HT1080 (cell line): ENCODE results near the gene TCEA3. TPM values are rescaled to one million over a fixed set of nuclear protein-coding genes. Genes with fewer than 3 reads are reported as not detected.

Experiments
- DNase-seq: peaks from one replicate; pipeline ENCODE4 v3.0.0-alpha.2; 2015; ENCODE audit warnings: low read depth
- total RNA-seq: library from RNA; depleted of rRNA; stranded (reverse); fragments of >200 nt; shearing (Covaris generic); gene quantifications from 2 replicates; pipeline ENCODE4 v1.2.3, GENCODE V29; 2014

The TCEA3 gene
- total RNA-seq, 1 experiment from 2014 or later: 1.2 TPM

DNA sequence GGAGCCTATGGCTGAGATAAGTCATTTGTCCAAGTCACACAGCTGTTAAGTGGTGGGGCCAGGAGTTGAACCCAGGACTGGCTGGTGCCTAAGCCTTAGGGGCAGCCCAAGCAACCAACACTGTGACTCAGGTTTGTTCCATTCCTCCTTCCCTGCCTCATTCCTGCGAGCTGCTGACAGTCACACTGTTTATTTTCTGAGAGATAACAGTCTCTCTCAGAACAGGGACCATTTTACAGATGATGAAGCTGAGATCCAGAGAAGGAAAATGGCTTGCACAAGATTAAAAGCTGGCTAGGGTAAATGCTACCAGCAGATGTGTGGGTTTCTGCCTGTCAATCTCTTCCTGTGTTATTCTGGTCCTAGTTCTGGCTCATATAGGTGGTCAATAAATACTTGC is 24.3 kb upstream of the TCEA3 start:
- no peak for DNase-seq

DNA sequence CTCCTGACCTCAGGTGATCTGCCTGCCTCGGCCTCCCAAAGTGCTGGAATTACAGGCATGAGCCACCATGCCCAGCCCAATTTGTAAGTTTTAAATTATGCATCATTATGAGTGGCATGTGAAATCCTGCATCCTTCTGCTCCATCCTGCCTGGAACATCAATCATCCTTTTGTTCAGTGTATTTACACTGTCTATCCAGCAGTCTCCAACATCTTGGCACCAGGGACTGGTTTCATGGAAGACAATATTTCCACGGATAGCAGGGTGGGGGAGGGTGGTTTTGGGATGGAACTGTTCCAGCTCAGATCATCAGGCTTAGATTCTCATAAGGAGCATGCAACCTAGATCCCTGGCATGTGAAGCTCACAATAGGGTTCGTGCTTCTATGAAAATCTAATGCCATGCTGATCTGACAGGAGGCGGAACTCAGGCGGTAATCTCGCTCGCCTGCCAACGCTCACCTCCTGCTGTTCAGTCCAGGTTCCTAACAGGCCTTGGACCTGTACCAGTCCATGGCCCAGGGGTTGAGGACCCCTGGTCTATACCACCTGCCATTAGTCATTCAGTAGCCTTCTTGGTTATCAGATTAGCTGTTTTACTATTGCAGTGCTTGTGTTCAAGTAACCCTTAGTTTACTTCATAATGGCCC is 22.2 kb upstream of the TCEA3 start:
- no peak for DNase-seq

DNA sequence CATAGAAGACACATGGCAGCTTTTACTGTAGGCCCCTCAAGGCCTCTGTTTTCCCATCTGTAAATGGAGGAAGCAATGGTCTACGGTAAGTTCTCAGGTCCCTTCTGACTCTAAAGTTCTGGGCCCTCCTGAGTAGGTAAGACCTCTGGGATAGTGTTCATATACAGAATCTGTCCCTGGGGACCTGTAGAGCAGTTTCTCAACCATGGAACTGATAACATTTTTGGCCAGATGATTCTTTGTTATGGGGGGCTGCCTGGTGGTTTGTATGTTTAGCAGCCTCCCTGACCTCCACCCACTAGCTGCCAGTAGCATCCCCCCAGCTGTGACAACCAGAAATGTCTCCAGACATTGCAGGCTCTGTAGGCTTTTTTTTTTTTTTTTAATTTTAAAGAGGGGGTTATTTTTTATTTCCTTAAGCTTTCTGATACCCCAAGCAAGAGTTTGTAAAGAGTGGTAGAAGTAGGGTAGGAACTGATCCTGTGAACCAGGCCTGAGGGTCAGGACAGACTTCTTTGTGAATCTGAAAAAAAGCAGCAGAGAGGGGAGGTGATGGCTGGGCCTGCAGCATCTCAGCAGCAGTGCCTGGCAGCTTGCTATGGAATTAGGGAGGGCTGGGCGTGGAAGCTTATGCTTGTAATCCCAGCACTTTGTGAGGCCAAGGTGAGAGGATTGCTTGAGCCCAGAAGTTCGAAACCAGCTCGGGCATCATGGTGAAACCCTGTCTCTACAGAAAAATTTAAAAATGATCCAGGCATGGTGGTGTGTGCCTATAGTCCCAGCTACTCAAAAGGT is 20.2 kb upstream of the TCEA3 start:
- no peak for DNase-seq

DNA sequence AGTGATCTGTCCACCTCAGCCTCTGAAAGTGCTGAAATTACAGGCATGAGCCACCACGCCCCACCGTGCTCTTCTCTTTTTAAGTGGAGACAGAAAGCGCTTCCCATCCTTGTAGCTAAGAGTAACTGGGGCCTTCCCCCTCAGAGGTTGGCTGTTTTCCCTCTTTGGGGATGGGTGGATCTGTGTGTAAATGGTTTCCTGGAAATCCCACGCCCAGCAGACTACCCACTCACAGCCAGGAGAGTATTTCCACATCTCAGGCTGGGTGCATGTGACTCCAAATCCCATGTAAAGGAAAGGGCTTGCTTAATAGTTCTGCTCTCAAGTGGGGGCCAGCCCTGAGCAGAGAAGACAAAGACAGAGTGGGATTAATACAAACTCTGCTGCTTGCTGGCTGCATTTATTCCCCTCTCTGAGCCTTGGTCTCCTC is 19.6 kb upstream of the TCEA3 start:
- DNase-seq: no peak

DNA sequence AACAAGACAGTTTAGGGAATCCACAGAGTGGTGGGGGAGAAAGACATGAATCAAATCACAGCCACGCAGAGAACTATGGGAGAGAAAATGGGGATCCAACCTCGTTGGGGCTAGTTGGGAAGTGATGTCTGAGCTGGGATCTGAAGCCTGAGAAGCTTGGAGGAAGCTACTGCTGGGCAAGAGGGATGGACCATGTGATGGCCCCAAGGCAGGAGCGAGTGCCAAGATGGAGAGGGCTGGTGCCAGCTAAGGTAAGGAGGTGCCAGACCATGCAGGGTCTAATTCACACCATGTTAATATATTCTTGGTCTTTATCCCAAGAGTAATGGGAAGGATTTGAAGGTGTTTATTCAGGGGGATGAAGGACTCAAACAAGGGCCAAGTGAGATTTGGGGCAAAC is 18.2 kb upstream of the TCEA3 start:
- DNase-seq: no peak

DNA sequence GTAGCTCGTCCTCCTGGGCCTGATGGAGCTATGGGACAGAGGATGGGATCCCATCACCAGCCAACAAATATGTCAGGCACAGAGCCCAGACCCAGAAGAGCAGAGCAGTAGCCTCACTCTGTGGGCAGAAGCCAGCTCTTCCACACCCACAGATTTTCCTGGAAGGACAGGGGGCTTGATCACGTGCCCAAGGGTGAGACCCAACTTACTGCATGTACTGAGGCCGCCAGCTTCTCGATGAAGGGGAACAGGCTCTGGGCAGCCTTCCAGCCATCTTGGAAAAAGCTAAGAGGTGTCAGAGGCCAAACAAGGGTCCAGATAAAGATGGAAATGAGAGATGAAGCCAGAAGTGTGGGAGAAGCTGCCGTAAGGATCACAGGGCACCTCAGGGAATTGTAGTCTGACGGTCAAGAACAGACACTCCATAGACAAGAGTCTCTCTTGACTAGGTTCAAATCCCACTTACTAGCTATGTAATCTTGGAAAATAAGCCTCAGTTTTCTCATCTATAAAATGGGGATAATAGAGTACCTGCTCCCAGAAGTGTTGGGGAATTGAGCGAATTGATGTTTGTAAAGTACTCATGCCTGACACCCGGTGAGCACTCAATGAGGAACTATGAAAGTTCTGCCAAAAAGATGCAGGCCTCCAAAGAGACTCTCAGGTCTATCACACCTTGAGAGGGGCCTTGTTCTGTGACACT is 17.0 kb upstream of the TCEA3 start:
- DNase-seq: no peak

DNA sequence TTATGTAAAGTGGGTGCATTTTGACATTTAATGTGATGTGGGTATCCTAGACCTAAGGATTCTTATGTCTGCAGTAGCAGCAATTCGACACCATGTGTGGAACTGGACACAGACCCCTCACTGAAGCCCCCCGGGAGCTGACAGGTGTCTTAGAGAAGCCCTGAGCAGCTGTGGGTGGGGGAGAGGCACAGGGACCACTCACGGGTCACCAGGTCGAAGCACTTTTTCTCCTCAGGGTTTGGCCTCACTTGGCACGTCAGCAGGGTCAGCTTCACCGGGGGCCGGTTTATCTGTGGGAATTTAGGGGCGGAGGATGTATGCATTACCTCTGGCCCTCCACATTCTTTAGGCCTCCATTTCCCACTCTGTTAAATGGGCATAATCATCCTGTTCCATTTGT is 14.0 kb upstream of the TCEA3 start:
- DNase-seq: no peak

DNA sequence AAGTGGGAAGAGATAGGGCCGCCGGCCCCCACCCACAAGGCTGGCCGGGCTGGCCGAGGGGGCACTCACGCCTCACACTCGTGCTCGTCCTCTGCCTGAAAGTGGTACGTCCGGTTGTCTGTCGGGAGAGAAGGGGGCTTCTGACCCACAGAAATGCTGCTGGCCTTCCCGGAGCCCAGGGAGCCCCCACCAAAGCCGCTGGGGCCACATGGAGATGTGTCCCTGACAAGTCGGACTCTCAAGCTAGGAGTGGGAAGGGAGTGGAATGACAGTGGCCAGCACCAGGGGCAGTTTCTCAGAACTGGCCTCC is 12.8 kb upstream of the TCEA3 start:
- DNase-seq: no peak

DNA sequence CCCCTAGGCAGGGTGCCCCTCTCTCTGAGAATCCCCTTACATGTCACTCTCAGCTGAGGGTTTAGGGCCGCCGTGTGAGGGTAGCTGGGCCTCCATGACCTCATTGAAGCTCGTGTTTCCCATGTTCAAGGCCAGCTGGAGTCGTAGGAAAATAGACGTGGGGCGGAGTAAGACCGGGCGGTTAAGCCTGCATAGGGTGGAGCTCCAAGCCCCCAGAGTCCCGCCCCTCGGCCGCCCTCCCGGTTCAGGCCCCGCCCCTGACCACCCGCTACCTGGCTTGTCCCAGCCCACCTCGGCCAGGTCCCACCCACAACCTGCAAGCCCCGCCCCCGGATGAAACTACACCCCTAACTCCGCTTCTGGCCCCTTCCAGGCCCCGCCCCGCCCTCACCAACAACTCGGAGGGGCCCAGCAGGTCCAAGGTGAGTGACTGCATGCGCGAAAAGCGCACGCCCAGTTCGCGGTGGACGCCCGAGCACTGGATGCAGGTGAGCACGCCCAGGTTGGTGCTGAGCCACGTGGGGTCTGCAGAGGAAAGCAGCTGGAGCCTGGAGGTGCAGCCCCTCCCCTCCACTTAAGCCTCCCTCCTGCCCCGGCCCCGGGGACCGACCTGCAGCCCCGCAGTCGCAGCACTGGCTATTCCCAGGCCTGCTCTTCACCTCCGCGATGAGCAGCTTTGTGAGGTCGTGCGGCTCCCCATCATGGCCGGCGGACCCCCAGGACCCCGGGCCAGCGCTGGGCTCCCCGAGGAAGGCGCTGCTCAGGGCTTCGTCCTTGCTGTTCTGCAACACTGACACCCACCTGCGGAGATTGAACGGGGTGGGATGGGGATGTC is 12.2 kb upstream of the TCEA3 start:
- DNase-seq: no peak

DNA sequence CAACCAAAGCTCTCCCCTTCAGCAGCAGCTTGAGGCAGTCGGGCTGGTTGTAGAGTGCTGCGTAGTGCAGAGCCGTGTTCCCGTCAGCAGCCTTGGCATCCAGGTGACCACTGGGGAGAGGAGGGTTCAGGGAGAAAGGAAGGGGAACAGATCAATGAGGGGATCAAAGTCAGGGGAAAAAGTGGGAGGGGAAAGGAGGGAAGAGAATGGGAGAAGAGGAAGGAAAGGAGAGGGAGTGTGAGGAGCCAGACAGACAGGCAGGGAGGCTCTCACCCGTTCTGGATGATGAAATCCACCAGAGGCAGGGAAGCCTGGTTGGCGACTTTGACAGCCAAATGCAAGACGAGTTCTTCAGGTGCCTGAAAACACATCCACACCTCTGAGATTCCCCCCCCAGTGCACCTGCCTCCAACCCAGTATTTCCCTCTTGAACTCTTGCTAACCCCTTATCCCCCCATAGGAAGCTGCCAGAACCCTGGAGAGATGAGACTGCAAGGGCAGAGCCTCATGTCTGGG is 9.8 kb upstream of the TCEA3 start:
- no peak for DNase-seq

DNA sequence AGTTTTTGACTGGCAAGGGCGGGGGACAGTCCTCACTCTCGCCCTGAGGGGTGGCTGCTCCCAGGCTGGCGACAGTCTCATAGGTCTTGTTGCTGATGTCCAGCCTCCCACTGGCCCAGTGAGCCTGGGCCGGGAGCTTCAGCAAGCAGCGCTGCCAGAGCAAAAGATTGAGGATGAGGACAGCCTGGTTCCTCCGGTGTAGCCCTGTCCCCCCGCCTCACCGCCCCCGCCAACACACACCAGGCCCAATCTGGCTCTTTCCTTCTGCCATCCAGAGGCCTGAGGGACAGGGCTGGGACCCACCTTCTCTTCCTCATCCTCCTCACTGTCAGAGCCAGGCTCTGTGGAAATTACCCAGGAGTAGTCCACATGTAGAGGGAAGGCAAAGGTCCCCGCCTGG is 8.6 kb upstream of the TCEA3 start:
- DNase-seq: no peak

DNA sequence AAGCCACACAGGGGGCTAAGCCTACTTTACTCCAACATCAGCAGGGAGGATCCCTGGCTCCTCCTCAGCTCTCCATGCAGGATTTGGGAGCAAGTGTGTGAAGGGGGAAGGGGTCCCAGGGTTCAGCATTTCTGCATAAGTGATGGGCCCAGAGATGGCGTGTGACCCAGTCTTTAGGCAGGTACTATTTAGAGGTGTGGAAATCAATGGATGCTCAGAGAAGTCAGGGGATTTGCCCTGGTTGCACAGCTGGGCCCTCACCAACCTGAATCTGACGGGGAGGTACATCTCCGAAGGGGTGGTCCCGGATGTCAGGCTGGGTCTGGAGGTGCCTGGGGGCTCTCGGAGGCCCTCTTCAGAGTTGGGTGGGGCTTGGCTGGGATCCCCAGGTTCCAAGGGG is 6.9 kb upstream of the TCEA3 start:
- no peak for DNase-seq

DNA sequence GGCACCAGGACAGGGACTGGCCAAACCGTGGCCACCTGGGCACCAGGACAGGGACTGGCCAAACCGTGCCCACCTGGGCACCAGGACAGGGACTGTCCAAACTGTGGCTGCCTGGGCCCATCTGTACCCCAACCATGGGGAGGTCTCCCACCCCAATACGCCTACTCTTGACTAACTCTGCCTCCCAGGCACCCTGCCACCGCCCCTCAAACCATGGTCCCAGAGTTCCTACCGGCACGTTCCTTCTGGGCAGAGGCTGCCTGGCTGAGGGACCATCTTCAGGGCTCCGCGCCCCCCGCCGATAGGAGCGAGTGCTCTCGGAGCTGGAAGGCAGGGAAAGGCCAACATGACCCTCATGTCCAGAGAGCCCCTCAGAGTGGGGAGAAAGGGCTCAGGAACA is 6.3 kb upstream of the TCEA3 start:
- DNase-seq: no peak

DNA sequence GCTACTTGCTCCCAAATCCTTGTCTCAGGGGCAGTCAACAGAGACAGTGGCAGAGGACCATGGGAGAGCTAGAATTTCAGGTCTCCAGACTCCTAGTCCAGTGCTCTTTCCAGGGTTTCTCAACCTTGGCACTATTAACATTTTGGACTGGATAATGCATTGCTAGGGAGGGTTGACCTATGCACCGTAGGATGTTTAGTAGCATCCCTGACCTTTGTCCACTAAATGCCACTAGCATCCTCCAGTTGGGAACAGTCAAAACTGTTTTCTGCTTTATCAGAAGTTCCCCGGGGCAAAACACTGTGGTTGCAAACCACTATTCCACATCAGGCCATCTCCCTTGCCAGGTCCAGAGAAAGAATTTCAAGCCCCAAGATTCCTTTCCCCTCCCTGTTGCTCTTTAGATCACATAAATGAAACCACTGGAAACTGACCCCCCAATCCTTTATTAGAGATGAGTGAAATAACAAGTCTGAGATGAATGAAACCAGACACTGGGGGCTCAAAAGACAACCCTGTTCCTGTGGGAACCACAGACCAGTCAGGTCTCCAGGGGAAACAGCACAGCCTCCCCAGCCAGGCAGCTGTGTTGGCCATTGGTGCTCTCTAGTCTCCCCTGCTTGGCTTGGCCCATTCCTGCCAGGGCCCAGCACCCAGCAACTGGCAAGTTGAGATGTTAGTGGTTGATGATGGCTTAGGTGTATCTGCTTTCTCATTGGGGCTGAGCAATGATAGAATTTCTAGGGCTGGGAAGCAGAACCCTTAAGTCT is 3.8 kb upstream of the TCEA3 start:
- no peak for DNase-seq

DNA sequence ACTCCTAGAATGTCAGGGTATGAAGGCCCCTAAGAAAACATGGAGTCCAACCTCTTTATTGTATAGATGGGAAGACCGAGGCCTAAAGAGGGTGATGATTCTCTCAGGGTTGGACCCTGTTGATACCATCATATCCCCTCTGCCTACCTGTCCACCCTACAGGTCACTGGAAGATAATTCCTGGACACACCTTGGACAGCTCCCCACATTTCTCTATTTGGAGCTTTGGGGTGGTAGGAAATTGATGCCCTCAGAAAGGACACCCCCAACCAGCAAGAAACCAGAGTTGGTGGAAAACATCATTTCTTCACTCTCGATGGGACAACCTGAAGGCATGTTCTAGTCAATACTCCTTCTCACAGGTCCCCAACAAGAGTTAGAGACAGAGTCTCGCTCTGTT is 3.0 kb upstream of the TCEA3 start:
- no peak for DNase-seq

DNA sequence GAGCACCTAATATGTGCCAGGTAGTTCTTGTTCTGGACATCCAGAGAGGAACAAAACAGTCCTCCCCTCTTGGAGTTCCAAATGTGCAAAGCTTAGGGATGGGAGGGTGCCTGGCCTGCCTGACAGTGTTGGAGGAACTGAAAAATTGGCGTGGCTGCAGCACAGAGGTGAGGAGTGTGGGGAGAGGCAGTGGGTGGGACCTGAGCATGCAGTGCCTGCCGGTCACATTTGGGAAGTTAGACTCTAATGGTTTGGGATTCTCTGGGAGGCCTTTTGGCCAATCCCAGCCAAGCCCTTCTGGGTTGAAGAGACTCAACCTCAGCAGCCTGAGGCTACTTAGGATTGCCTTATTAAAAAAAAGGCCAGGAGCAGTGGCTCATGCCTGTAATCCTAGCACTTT is 2.3 kb upstream of the TCEA3 start:
- DNase-seq: no peak

DNA sequence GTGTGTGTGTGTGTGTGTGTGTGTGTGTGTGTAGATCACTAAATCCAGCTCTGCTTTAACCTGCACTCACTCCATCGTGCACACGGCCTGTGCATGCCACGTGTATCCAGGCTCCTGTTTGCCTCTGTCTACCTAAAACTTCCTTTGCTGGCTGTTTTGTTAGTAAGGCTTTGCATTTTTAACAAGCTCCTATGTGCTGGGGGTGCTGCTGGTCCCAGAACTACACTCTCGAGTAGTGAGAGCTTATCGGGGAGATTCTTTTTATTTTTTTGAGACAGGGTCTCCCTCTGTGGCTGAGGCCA is 596 bp upstream of the TCEA3 start:
- no peak for DNase-seq

DNA sequence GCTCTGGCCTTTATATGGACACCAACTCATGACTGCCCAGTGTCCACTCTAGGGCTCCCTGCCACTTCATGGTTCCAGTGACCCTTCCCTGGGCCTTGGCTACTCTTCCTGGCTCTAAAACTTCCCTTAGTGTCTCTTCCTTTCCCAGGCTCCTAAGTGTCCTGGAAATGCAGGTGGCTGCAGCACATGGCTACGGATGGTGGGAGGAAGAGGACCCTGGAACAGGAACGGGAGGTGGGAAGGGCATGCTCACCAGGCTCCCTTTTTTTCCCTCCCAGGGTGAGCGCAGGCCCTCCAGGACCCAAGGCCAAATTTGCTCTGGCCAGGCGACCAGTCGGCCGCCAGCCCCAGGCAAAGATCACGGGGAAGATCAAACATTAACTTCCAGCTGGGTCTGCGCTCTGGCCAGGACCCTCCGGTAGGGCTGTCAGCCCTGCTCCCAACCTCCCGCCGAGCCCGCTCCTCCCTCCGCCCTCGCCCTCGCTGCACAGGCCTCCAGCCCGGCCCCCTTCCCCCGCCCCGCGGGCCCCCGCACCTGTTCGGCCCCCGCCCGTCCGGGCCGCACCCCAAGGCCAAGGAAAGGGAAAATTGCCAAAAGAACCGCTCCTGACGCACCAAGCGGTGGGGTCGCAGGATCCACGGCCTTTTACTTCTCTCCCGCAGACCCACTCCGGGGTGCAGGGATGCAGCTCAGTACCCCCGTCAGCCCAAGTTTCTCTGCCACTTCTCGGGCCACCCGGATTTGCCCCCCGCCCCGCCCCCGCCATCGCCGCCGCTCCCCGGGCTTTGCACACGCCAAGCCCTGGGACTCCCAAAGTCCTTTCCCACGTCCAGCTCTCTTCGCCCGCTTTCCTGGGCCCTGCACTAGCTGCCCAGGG is 894 bp downstream of the TCEA3 start:
- DNase-seq: no peak

DNA sequence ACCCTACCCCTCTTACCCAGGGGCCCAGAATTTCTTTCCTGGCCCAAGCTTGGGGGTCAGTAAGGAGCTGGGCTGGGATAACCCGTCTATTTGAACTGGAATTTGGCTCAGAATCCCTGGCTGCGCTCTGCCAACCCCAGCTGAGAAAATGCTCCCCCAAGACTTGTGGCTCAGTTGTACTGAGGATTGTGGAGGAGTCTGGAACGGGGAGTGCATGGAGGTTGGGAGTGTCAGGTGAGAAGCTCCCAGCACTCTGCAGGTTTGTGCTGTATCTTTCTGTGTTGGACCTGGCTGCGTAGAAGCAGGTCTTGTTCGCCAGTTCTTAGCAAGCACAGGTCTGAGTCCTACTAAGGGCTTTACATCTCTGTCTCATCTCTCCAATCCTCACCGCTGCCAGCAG is 1.6 kb downstream of the TCEA3 start:
- no peak for DNase-seq

DNA sequence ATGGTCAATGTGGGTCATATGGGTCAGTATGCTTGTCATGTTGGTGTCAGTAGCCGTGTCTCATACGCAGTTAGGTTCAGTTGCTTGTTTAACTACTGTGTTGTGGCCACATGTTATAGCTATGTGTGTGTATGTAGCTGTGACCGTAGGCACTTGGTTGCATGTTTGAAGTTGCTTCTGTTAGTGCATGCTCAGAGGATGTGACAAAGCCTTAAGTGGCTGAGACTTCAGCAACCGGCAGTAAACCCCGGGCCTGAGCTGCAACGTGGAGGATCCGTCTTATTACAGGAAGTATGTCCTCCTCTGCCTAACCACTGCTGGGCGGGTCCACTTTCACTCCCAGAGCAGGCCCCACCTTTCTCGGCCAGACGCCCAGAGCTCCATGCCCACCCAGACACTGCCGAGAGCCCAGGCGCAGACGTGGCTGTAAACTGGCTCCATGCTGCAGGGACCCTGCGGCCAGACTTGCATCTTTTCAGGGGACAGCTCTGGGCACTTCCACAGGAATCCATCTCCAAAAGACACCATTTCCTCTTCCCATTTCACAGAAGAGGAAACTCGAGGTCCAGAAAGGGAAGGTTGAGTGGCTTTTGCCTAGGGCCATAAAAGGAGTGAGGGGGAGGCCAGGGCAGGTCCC is 2.2 kb downstream of the TCEA3 start:
- DNase-seq: peak; percentile 73
